ENCODE measurements around the gene ENTR1.

ENTR1 gene

DNA sequence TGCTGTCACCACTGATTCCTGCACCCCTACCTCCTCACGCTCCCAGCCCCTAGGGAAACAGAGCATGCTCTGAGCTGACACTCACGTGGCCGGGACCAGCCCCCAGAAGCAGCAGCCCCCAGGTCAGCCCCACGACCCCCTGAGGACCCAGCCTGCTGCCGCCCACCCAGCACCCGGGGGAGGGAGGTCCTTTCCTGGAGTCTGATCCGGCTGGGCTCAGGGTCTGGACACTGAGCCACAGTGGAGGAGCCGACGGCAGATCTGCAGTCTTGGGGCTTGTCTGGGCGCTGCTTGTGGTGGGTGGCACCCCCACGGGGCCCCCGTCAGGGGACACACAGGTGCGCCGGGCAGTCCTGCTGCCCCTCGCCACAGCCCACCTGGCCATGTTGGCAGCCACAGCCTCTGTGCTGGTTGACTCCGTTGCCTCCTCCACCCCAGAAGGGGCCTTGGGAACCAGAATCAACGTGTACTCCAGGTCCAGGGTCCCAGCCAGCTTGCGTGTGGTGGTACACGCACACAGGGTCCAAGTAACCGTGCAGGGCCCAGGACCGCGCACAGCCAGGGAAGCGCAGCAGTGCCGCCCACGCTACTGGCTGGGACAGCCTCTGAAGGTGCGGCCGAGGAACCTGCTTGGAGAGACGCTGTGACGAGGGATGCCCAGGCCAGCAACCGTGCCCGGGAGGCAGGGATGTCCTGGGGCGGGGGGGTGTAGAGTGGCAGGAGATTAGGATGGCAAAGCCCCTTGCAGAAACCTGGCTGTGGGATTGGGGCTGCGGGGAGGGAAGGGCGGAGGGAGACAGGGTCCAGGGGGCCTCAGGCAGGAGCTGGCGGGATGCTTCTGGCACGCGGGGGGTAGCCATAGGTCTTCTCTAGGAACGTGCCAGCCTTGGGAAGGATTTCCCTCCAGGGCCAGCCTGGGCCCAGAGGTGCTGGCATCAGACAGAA is 50.4 kb downstream of the ENTR1 start:
- DNase-seq: peak; percentile 16

DNA sequence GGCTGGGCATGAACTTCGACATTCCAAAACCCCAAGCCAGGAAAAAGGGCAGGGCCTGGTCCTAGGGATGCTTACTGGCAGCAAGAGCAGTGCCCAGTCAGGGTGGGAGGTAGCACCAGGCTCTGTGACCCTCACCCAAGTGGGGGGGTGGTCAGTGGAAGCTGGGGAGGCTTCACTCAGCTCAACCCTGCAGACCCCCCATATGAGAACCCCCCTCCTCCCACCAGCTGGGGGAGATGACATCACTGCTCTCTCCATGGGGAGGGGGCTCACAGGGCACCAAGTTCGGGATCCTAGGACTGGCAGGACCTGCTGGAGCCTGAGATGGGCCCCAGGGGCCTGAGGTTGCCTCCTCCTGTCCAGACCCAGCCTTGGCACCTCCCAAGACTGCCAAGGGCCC is 51.5 kb downstream of the ENTR1 start:
- no peak for DNase-seq

DNA sequence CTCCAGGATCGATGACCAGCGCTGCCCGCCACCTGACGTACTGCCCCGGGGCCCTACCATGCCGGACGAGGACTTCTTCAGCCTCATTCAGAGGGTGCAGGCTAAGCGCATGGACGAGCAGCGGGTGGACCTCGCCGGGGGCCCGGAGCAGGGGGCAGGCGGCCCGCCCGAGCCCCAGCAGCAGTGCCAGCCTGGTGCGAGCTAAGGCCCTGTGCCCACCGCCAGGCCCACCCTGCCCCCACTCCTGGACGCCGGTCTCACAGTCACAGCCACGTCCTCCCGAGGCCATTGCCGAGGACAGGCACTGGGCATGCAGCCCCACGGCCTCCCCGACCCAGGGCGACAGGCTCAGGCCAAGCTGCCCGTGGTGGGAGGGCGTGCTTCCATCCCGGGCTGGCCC is 52.4 kb downstream of the ENTR1 start:
- no peak for DNase-seq

DNA sequence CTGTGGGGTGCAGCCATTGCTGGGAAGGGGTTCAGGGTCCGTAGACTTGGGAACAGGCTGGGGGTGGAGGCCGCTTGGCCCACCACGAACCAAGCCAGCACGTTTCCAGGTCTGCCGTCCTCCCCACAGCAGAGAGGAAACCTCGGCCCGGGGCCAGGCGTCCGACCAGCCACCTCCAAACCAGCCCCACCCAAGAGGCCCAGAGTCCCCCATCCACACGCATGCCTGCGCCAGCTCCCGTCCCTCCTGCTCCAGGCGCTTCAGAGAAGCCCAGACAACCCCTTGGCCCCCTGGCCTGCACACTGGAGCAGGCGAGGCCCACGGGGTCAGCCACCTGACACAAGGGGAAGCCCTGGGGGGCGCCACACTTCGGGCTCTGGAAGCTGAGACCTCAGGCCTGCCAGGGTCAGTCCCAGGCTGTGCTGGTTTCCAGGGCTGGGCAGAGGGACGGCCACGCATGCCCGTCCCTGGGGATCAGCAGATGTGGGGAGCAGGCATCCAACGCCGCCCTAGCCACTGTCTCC is 53.1 kb downstream of the ENTR1 start:
- no peak for DNase-seq

DNA sequence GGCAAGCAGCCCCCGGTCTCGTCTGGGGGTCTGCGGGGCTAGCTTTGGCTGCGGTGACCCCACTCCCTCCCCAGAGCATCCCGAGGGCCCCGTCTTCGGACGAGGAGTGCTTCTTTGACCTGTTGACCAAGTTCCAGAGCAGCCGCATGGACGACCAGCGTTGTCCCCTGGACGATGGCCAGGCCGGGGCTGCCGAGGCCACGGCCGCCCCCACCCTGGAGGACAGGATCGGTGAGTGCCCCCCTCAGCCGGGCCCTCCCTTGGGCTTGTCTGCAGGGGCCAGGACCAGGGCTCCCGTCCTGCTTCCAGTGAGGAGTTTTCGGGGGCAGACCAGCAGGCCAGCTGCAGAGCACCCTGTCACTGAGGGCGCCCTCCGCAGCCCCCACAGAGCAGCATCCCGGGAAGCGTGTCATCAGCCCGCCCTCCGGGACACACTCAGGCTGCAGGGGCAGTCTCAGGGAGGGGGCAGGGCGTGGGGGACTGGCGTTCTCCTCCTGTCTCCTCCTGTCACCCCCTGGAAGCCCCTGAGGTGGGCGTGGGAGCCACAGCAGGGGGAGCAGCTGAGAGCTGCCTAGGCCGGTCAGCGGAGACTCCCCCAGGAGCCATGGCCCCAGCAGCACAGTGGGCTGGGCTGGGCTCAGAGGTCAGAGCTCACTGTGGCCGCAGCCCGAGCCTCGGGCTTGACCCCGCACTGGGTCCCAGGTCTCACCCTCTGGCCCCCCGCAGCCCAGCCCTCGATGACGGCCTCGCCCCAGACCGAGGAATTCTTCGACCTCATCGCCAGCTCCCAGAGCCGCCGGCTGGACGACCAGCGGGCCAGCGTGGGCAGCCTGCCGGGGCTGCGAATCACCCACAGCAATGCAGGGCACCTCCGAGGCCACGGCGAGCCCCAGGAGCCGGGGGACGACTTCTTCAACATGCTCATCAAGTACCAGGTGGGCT is 54.5 kb downstream of the ENTR1 start:
- no peak for DNase-seq

DNA sequence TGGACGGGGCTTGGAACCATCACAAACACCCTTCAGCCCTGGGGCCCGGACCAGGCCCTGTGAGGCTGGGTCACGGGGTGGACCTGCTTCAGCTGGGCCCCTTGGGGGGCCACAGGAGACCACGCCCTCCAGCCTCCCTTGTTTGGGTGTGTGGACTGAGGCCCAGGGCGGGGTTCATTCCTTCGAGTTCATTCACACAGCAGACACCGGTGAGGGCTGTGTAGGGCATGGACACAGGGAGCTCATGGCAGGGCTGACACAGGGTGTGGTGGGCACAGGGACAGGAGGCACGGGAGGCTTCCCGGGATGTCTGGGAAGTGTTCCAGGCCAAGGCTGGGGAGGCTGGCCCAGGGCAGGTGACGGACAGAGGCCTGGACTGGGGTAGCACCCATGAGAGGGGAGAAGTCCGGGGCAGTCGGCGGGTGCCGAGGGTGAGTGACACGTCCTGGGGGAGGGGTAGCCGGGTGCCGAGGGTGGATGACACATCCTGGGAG is 55.8 kb downstream of the ENTR1 start:
- no peak for DNase-seq

DNA sequence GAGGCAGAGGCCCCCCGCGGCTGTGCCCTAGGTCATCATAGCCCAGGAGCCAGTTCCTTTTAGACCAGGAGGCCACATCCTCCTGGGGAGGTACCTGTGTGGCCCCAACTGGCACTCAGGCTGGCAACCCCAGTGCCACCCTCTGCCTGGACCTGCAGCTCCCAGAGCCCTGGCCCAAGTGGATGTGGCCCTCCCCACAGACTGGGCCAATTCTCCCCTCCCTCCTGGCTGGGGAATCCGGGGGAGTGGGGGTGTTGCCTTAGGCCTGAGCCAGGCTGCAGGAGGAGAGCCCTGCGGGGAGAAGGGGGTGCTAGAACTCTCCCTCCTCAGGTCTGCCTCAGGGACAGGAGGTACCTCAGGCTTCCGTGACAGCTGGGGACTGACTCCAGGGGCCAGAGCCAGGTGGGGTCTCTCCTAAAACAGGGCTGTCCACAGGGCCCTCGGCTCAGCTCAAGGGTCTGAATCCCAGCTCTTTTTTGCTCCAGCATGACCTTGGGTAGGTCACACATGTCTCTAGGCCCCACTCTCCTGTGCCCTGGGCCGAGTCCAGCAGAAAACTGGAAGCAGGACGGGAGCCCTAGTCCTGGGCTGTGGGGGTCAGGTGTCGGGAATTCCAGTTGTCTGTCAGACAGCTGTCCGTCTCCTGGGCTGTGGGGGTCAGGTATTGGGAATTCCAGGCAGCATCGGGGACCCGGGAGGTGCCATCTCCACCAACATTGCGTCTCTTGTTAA is 56.5 kb downstream of the ENTR1 start:
- DNase-seq: no peak

DNA sequence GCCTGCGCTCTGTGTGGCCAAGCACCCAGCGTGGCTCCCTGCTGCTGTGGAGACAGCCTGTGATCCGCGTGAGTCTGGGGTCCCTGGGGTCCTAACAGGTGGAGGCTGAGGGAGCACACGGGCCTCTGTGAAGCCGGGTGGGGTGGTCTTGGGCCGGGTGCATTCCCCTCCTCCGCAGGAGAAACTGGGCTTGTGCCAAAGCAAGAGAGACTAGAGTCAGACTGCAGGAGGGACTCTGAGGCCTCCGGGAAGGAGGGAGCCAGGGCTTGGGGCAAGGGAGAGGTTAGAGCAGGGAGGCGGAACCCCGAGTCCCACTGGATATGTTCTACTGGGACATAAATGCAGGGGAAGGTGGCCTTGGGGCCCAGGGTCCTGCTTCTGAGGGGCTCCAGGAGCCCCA is 57.3 kb downstream of the ENTR1 start:
- no peak for DNase-seq

DNA sequence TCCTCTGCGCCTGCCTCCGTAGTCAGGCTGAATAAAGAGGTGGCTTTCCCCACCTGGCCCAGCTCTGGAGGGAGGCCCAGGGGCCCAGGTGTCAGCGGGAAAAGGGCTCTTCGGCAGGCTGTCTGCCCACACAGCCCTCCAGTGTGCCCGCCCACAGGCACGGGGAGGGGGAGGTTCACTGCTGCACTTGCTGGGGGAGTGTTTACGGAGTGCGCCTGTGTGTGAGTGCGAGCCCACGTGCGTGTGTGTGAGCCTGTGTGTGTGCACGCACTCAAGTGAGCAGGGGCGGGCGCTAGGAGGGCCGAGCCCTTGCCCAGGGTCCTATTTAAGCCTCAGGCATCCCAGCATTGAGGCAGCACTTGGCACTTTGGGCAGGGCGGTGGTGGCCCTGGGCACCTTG is 57.7 kb downstream of the ENTR1 start:
- DNase-seq: no peak
